ENCODE measurements around the gene DARS1.

Gene DARS1

DNA sequence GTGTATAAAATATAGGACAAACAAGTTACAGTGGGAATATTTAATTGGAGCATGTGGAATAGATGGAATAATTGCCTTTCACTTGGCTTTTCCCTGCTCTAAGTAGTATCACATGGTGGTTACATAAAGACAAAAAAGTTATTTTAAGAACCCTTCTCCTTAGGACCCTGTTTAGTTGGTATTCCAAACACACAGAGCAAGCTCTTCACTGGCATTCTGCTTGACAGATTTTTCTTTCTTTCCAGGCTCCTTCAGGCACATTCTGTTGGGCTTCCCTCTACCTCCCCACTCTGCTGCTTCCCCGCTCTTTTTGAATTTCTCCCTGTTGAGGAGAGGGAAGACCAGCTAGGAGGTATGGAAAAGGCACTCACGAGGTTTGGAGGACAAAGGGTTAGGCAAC, 29.0 kb upstream of the DARS1 start:
- DNase-seq, result no peak

DNA sequence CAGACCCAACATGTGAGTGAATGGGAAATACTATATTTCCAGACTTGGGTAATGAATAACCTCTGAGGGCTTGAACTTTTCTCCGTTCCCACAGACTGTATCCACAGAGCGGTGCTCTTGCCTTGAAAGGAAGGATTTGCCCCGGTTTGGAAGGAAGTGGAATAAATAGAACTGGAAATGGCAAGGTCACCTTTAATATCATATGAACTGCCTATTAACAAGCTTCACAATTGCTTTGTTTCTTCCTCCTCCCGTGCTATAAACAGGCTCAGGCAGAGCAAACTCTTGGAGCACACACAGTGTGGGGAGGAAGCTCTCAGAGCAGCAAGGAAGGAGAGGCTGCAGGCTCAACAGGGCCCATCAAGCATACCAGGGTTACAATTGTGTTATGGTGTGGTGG, 28.5 kb upstream of the DARS1 start:
- no peak for DNase-seq

DNA sequence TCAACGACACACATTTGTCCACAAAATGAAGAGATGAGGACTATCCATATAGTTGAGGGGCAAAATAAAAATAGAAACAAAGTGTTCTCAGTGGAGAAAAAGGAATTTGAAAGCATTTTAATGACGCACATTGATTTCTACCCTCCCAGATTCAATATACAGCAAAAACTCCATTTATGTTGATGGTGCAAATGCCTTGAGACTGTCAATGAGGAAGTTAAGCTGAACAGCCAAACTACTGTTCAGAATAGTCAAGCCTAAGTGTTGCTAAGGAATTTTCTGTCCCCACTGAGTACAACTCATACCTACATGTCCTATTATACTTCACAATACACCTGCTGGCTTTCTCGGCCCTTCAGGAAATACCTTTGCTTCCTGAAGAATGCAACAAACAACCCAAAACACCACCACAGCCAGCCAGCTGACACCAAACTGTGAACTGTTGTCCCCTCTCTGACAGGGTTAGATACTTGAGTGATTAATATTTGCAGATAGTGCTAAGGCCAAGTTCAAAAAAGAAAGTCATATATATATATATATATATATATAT, 27.8 kb upstream of the DARS1 start:
- no peak for DNase-seq

DNA sequence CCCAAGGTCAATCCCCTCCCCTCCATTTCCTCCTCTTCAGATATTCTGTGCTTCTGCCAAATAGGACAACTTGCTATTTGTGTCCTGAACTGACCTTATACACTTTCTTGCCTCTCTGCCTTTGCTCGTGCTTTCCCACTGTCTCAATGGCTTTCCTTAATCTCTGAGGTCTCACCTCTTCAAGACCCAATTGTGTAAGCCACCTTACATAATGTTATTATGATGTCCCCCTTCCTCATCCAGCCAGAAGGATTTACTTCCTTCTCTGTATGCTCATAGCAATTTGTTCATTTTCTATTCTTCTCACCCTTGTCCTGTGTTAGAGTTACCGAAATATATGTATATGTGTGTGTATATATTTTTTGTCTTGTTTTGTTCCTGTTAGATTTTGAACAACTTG, 26.9 kb upstream of the DARS1 start:
- no peak for DNase-seq

DNA sequence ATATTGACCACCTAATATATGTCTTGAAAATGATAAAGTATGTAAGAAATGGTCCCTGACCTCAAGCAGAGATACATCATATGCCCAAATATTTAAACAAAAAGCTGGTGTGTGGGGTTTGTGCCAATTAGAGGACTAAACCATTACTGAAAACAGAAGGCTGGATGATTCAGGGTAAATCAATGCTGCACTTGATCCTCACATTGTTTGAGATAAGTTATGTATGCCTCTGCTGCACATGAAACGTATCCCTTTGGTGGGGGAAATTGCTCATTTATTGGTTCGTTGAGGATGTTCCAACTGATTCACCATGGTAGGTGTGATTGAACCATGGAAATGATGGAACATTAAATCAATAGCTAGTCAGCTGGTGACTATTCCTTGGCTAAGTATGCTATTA, 24.7 kb upstream of the DARS1 start:
- no peak for DNase-seq

DNA sequence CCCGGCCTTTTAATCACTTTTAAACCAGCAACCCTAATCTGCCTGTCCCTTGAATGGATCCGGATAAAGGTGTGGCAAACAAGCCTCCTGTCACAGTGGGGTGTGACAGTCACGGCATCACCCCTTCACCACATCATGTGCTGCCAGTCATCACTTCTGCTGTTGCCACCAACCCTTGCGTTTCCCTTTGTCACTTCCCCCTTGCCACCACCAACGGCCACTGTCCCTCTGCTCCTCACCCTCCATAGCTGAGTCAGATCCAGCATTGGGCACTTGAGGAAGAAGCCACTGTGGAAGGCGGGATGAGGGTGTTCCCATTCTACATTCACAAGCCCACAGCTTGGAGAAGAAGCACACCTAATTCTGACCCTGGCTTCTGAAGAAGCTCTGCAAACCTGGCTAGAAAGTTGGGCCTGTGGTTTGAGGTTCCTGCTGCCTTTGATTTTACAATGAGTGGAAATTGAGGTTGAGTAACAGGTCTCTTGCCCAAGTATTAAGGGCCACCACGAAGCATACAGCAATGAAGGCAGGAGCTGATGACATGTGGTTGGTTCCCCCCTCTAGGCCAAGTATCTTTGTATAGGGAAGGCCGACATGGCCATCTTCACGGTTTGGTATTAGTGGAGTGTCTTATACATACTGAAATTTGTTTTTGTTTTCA, 22.9 kb upstream of the DARS1 start:
- DNase-seq, result peak; percentile 75 to 87

DNA sequence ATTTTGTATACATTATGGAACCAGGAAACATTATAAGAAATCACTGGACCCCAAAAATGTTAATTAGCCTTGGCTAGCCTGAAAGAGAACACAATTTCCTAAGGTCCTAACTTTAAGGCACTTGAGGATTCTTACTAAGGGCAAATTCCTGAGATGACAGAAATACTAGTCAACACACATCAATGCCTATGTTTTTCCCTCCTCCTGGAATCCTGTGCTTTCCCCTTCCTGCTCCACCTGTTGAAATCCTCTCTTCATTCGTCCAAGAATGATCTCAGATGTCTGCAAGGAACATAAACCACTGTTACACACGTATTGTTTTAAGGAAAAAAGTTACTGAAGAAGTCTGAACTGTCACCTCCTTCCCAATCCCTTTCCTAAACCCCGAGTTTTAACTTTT, 21.2 kb upstream of the DARS1 start:
- no peak for DNase-seq

DNA sequence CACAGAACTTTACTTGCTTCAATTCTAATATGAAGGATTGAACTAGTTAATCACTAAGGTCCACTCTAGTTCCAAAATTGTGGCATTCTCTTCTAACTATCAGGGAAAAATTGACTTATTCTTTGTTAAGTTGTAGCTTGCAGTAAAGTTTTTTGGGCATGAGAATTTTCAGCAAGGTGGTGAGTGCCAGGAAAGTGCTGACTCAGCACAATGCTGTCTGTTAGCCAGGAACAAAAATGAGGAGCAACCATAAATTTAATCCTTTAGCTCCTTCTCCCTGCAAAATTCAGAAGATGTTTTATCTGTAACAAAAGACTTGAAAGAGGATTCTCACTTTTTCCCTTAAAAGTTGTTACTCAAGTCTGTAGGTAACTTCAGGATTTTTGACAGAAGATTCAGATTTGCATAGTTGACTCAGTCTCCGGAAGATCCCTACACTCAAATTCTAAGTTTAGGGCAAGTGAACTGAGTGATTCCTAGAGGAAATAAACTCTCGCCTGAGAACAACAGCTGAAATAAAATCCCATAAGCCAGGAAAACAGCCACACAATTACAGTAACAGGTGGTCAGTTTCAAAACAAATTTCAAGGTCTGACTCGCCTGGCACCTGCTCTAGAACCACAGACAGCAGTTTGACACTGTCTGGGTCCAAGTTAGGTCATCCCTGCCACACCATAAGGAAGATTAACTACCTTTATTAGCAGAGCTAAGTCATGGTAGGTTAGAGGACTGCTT, 20.2 kb upstream of the DARS1 start:
- DNase-seq, result no peak

DNA sequence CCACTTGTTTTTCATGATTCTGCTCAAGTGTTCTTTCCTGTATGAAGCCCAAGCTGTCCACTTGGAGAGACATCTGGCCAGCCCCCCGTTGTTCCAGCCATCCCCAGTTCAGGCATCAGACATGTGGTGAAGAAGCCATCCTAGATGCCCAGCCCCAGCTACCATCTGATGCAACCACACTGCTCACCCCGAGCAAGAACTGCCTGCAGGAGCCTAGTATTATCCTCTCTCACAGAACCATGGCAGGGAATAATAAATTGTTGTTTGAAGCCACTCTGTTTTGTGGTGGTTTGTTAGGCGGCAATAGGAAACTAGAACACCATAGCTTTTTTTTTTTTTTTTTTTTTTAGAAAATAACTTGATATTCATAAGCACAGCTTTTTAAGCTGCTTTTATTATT, 19.5 kb upstream of the DARS1 start:
- no peak for DNase-seq

DNA sequence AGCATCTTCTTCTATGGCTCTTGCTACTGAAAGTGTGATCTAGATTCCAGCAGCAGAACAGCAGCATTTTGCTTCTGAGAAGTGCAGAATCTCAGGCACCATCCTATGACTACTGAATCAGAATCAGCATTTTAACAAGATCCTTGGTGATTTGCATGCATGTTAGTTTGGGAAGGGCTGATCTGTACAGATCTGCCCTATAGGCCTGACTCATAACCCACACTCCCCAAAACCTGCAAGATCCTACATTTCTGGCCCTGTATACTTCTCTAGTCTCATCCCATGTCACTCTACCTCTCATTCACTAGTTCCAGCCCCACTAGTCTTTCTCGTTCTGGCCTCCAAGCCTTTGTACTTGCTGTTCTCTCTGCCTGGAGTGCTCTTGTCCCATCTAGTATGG, 15.7 kb upstream of the DARS1 start:
- no peak for DNase-seq

DNA sequence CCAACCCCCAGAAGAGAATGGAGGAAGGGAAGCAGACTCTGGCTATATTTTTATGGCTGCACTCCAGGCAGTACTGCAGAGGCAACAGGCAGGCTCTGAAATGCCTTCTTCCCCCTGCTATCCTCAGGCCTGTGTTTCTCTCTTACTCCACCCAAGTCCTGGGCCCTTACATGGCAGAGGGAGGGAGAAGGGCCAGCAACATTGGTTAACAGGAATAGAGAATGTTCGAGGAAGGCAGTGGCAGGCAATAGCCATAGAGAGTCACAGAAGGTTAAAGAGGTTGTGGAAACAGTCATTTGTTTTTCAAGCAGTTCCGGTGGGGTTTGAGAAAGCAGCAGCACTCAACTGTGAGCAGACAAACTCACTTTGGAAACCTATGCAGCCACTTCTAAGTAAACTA, 15.1 kb upstream of the DARS1 start:
- DNase-seq, result no peak

DNA sequence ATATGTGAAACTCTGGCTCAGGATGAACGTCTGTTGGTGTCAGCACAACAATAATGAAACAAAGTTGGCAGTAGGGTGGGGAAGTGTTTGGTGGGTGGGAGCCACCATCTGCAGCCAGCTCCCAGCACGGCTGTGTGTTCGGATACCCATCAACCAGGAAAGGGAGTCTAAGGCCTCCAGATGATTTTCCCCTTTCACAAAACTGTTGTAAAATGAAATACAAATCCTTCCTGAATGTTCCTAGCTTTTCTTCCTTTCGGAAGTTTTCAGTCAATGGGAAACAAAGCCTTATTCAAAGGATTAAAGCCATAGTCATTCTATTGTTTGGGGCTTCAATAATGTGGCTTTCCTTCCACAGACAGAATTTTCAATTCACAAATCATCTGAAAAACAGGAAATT, 14.5 kb upstream of the DARS1 start:
- DNase-seq, result no peak

DNA sequence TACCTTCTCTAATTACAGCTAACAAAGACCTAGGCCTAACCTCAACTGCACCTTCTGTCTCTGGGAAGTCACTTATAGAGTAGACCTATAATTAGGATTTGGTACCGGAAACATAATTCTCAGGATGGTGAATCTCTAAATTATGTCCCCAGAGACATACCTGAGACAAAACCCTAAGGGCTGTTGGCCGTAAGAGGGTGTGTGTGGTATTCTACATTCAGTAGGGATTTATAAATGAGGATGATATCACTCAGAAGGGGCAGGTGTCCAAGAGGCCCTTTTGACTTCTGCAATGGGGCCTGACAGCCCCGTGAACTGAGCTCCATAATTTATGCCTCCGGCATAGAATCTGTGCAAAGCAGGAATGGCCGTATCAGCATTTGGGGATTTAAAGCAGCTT, 13.5 kb upstream of the DARS1 start:
- no peak for DNase-seq

DNA sequence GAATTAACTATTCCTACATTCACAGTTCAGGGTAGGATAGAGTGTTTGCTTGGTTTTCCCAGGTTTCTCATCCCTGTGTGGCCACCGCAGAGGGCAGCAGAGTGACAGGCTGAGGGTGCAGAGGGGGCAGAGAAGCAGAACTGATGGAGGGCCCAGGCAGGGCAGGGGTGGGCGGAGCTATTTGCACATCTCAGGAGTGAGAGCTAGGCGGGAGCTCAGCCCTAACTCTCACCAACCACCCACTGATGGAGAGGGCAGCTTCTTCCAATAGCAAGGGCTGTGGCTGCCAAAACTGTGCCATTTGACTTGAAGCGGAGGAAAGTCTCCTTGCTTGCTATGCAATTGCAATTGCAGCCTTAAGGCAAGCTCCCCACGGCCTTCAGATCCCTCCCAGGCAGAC, 12.0 kb upstream of the DARS1 start:
- peak in 1 of 2 donors; percentile 72 for DNase-seq

DNA sequence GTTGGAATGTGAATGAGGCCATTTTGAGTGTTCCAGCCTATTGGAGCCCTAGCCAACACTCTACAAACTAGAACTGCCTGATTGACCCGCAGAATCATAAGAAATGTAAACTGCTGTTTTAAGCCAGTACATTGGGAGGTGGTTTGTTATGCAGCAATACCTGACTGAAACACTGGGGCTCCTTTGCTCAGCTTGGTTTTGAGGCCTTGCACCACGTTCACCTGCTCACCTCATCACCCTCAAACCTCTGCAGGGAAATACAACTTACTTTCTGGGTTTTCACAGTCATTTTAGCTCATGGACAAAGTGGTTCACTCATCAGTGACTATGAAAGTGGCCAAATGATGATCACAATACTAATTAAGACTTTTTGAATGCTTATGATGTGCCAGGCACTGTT, 10.9 kb upstream of the DARS1 start:
- DNase-seq, result no peak

DNA sequence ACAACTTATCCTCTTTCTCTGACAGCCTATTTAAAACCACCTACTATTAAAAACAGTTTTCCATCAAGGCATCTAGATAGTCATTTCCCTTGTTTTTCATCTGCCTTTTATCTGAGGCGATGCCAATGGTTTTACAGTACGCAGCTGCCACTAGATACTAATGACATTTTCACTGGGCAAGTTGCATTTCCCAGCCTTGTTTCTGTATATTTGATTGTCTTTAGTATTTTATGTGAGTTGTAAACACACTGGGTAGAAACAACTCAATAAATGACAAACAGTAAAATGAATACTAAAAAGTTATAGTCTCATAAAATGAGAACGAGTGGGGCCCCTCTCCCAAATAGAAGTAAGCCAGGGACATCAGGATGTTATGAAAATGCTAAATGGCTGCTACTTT, 8.9 kb upstream of the DARS1 start:
- DNase-seq, result no peak

DNA sequence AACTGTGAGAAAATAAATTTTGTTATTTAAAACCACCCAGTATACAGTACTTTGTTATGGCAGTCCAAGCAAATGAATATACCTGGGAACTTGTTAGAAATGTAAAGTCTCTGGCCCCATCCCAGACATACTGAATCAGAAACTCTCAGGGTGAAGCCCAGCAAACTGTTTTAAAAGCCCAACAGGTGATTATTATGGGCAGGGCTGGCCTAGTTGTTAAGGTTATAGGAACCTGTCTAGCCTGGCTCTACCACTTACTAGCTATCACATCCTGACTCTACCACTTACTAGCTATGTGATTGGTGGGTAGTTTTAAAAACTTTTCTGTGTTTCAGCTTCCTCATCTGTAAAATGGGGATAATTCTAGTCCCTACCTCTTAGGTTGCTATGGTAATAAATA, 8.0 kb upstream of the DARS1 start:
- no peak for DNase-seq

DNA sequence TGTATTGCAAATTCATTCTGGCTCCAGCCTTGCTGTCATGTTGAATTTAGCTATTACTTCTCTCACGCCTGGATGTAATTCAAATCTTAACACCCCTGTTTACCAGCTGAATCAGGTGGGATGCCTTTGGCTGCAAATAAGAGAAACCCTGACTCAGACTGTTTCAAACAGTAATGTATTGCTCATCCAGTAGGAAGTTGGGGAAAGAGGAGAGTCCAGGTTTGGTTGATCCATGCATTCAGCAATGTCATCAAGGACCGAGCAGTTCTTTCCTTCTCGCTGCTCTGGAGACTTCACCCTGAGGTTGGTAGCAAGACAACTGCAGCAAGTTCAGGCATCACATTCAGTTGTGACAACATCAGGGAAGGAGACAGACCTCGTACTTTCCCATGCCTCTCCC, 6.4 kb upstream of the DARS1 start:
- no peak for DNase-seq

DNA sequence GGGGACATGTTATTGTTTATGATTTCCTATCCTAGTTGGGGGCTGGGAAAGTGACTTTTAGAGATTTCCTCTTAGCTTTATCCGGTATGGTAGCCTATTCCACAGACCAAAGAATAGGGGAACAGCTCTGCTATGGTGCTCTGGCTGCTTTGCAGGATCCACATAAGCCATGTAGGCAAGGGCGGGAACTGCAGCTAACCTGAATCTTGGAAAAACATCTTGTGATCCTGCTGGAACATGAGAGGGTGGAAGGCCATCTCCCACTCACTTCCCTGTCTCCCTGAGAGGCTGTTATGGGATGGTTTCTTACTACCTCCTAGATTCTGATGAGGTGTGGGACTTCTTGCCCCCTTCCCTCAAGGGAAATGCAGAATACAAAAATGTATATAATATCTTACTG, 2.0 kb upstream of the DARS1 start:
- no peak for DNase-seq

DNA sequence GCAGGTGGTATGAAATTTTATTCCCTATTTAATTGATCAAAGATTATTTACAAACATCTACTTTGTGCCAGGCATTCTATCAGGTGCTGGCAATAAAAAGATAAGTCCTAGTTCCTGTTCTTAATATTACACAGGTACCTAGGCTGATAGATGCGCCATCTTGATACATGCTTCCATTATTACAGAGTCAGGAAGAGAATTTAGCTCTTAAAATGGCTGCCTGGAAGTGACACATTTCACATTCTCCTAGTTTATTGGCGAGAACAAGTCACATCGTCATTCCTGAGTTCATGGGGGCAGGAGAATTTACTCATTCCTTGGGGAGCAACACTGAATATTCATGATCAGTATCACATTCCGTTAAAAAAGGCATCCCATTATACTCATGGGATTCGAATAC, 1.1 kb upstream of the DARS1 start:
- DNase-seq, result no peak

DNA sequence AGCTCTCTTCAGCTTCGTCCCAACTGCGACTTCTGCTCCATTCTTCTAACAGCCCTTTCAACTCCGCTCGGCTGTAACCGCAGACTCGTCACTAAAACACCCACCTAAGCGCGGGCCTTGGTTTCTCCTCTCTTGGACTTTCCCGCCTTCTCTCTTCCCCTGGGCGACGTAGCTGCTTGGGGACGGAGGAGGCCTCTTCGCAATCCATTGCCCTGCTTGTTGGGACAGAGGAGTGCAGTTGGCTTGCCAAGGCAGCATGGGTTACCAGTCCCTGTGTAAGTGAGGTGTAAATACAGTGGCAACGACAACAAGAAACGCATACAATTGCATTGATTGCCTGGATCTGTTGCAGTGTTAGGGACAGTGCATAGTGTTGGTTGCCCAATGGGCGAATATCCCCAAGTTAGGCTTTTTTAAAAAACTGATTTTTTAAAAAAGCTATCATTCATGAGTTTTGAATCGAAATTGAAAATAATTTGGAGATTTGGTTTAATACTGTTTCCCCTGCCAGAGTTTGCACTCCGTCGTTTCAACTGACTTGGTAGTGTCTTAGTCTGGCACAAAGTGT, 484 bp upstream of the DARS1 start:
- DNase-seq, result peak; percentile 73 to 78

DNA sequence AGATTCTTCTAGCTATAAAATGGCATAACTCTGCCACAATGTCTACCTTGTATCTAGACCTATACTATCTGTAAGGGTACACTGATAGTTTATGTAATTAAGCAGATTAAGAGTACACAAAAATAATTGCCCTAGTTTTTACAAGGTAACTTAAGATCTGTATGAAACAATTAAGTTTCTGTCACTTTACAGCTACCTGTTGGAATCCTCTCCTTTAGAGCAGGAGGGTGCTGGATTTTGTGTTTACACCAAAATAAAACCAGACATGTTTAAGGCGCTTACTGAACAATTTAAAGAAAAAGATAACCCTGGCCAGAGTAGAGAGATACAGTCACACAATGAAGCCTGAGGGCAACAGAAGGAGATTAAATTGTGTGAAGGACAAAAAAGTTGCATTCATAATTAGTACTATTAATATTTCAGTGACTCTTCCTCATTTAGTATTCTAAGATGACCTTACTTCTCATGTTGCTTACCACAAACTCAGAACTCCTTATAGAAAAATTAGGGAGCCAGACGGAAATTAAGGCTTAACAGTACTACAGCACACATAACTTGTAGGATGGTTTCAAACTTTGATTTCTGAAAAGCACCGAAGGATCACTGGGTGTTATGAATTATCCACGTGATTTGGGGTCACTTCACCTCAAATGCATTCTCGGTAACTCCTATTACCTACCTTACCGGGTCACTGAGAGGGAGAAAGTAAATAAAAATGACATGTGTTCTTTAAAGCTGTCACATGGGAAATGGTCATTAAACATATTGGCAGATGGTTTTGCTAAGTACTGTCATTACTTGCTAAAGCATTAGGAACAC, 1.0 kb downstream of the DARS1 start:
- DNase-seq, result no peak

DNA sequence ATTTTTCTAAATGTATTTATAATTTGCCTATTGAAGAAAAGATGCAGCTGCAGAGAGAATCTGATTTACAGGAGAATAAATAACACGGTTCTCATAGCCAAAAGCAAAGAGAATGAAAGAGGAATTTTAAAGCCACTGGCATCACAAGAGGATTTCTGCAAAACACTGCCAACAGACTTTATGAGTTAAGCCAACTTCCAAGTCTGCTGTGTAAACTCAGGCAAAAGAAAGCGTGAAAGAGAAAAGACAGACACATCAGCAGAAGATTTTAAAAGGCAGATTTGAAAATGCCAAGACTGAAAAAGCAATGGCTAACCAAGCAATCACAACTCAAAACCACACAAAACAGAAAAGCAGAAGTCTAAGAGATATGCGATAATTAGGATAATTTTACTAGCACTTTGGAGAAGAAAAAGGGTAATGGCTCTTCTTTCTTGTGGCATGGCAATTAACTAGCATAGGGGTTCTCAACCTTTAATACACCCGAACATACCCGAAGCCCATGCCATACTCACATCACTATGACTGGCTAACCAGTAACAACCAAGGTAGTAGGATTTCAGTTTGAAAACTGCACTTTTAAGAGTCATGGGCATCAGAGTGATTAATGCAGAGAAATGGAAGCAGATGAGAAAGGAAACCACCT, 4.9 kb downstream of the DARS1 start:
- DNase-seq, result no peak

Data from CD4-positive, alpha-beta T cell treated with Interleukin-1 beta for 1 hour (primary cell).